Heart left ventricle (tissue), 16 donors: ENCODE measurements around the gene KCTD7. TPM values are rescaled to one million over a fixed set of nuclear protein-coding genes. Genes with fewer than 3 reads are reported as not detected.
"Not testable (repeated sequence)": the region's sequence is repeated elsewhere in the genome, so short reads cannot be mapped to it uniquely, and the experiment has no call there.

Experiments used
- ATAC-seq, 4 donors: fragments of 200-7000 bp; cut with Tn5 transposase; one replicate each; pipeline ENCODE4 v1.9.1; 2020 to 2022; ENCODE audit warnings: moderate library complexity in 4 of 4, mild to moderate bottlenecking in 3 of 4, moderate number of reproducible peaks in 1 of 4
- DNase-seq, 5 donors: peaks; one replicate each; pipeline ENCODE4 v3.0.0-alpha.2; 2020
- H3K27ac ChIP-seq, 12 donors: fragments of 200-600 bp; sonication (generic) in 4 of 12; one replicate each; pipeline versions ENCODE4 v1.5.0 to v1.8.0; 2016 to 2022; ENCODE audit warnings: mild to moderate bottlenecking in 2 of 12
- H3K27me3 ChIP-seq, 9 donors: fragments of 200-600 bp; sonication (generic) in 2 of 9; one replicate each; pipeline versions ENCODE4 v1.5.1 to v1.8.0; 2016 to 2022; ENCODE audit warnings: mild to moderate bottlenecking in 3 of 9
- H3K36me3 ChIP-seq, 9 donors: fragments of 200-600 bp; sonication (generic) in 2 of 9; one replicate each; pipeline versions ENCODE4 v1.5.0 to v1.8.0; 2018 to 2022; ENCODE audit warnings: mild to moderate bottlenecking in 2 of 9
- H3K4me1 ChIP-seq, 12 donors: fragments of 200-600 bp; sonication (generic) in 4 of 12; one replicate each; pipeline versions ENCODE4 v1.5.0 to v1.8.0; 2016 to 2022; ENCODE audit warnings: mild to moderate bottlenecking in 3 of 12
- H3K4me3 ChIP-seq, 12 donors: fragments of 200-600 bp; sonication (generic) in 4 of 12; one replicate each; pipeline versions ENCODE4 v1.5.0 to v1.8.0; 2017 to 2022; ENCODE audit warnings: mild to moderate bottlenecking in 9 of 12, moderate library complexity in 4 of 12
- H3K9me3 ChIP-seq, 12 donors: fragments of 200-600 bp; sonication (generic) in 4 of 12; one replicate each; pipeline versions ENCODE4 v1.5.0 to v1.8.0; 2016 to 2022; ENCODE audit warnings: mild to moderate bottlenecking in 1 of 12
- POLR2A ChIP-seq, 2 donors: fragments of 450-650 bp; IDR thresholded peaks; one replicate each; pipeline ENCODE4 v1.6.1; 2017; ENCODE audit warnings: antibody characterized with exemption in 2 of 2, mild to moderate bottlenecking in 2 of 2, moderate library complexity in 2 of 2
- WGBS, 4 donors: extraction: QIAGEN DNeasy Blood & Tissue Kit in 2 of 4; methylation state at CpG; one replicate each; pipeline versions ENCODE4 v1.1.5 to v1.1.7; 2013 to 2018; 5-methylcytosine and 5-hydroxymethylcytosine counted together
- intact Hi-C, 10 donors: fragments of 100-400 bp; cut with DNase I; formaldehyde crosslinking; loops; one replicate each; pipeline versions ENCODE4 v1.11.1 to v1.14.2; 2022
- polyA plus RNA-seq, 2 donors: library from polyadenylated mRNA; stranded (reverse); fragments of 200-250 nt; gene quantifications; one replicate each; pipeline ENCODE4 v1.2.3, GENCODE V29; 2013
- total RNA-seq, 9 donors: library from RNA; depleted of rRNA in 2 of 9; stranded (reverse); fragments of >200 nt in 2 of 9; fragmentation: NEBNext Ultra II Directional in 3 of 9; extraction: Animal tissue kit (Norgen Biotek cat#: 25700) in 3 of 9; gene quantifications; one replicate each; pipeline versions ENCODE4 v1.1.0 to v1.2.4, GENCODE V29; 2016 to 2023
- TF ChIP-seq, protein P1 (sequence below), 12 donors: fragments of 200-600 bp; sonication (generic) in 4 of 12; IDR thresholded peaks; one replicate each; pipeline versions ENCODE4 v1.5.0 to v1.8.0; 2018 to 2022; ENCODE audit warnings: antibody characterized with exemption in 12 of 12, mild to moderate bottlenecking in 5 of 12
- donor health status: ischemic (EF 13 %, LVEDD 7.1; RV severe dilation, severe dysfunction).
- donor health status: healthy with polysubstance abuse.
- donor health status: DM: no; HTN: yes; CAD: no.
- donor health status: DM: no; HTN: no; CAD: no.
- donor health status: ischemic (EF 25% LVEDD 6.9; RV normal size, moderate dysfunction).
- donor health status: ischemic (EF 25% LVEDD 5.7; RV mildly dilated, moderate dysfunction).
- donor health status: healthy.
- donor health status: DM: yes; HTN: yes; CAD: no.
- donor health status: ischemic (EF 35%, LVEDD 5.7; RV mildly dilated, moderate dysfunction).
- donor health status: nonischemic (EF 11% LVEDD 7.7; RV severe dilation, severe dysfunction).
- donor health status: DM: yes; HTN: yes; CAD: no.
- donor health status: PGD.
- donor health status: ischemic (EF 29% LVEDD 5.4; RV normal size, mild dysfunction).
- donor health status: nonischemic (EF 23%, LVEDD 6.1; RV moderate dilation, normal function).

KCTD7 gene
- total and polyA plus RNA-seq, 11 donors: 4.1 to 13.9 (median 11.0) TPM

DNA sequence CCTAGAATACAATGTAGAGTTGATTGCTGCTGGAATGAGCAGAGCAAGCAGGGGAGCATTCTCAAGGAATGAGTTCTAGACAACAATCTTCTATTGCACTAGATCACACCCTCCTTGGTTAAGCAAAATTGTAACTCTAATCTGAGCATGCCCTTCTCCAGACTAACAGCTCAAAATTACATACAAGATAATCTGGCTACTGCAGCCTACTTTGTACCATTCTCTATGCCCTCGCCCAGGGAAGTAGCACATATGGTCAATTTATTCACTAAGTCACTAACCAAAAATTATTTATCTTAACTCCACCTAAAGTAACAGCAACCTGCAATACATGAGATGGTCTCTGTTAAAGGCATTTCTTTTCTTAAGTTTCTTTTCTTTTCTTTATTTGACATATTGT lies 42.5 kb upstream of the KCTD7 start:
- Histone ChIP-seq H3K27ac (no peak overlapping the region), H3K9me3 (no peaks in the 10 kb centered on the region), H3K36me3 (peaks cover 0 to 38% (median 10%) of the 10 kb centered on the region in 9 donors), H3K4me3 (no peak overlapping the region), H3K4me1 (peaks cover 0 to 47% (median 22%) of the 10 kb centered on the region in 12 donors), H3K27me3 (no peaks in the 10 kb centered on the region)
- DNase-seq: no peak
- TF ChIP-seq, protein P1, sequence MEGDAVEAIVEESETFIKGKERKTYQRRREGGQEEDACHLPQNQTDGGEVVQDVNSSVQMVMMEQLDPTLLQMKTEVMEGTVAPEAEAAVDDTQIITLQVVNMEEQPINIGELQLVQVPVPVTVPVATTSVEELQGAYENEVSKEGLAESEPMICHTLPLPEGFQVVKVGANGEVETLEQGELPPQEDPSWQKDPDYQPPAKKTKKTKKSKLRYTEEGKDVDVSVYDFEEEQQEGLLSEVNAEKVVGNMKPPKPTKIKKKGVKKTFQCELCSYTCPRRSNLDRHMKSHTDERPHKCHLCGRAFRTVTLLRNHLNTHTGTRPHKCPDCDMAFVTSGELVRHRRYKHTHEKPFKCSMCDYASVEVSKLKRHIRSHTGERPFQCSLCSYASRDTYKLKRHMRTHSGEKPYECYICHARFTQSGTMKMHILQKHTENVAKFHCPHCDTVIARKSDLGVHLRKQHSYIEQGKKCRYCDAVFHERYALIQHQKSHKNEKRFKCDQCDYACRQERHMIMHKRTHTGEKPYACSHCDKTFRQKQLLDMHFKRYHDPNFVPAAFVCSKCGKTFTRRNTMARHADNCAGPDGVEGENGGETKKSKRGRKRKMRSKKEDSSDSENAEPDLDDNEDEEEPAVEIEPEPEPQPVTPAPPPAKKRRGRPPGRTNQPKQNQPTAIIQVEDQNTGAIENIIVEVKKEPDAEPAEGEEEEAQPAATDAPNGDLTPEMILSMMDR (IDR thresholded peaks at IDR 0.05): no peak
- no peak for TF ChIP-seq POLR2A (IDR thresholded peaks at IDR 0.05)
- ATAC-seq: no peak
- WGBS, 4 donors: 84 to 95% (median 92%) methylated on average over 1 of the region's 1 CpG
- intact Hi-C loops: no loop called here

GRCh38 chr7:66588226-66588625 lies 40.5 kb upstream of the KCTD7 start:
- DNase-seq, H3K4me3 ChIP-seq, H3K27me3 ChIP-seq, ATAC-seq, H3K27ac ChIP-seq, intact Hi-C loops, H3K9me3 ChIP-seq: not testable (repeated sequence)
- 76 to 97% (median 92%) methylated on average over 1 of the region's 1 CpG for WGBS, 4 donors
- H3K36me3 ChIP-seq: peaks cover 0 to 20% (median 10%) of the 10 kb centered on the region in 9 donors
- H3K4me1 ChIP-seq: peaks cover 5 to 56% (median 28%) of the 10 kb centered on the region in 12 donors

DNA sequence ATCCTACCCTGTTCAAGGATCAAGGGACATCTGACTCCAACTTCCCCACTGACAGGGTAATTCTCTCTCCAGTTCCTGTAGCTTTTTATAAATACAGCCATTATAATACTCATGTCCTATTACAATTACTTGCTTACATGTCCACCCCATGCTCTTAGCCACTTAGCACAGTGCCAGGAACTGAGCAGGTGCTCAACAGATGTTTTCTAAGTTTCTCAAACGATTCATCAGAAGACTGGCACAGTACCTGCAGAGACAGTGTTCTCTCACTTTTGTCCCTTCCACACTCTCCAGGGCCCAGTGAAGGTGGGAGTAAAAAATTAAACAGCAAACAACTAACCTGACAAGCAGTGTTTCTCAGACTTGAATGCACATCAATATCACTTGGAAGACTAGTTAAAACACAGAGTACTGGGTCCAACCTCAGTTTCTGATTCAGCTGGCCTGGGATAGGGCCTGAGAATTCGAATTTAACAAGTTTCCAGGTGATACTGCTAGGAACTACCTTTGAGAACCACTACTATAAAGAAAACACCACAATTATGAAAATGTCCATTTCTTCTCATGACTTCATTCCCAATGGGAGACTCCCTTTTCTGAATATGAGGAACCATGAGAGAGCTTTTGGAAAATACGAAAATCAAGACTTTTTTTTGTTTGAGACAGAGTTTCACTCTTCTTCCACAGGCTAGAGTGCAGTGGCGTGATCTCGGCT lies 39.7 kb upstream of the KCTD7 start:
- 68 to 74% (median 73%) methylated on average over 5 of the region's 5 CpGs for WGBS, 4 donors
- H3K27me3 ChIP-seq, DNase-seq, H3K9me3 ChIP-seq, ATAC-seq, intact Hi-C loops, H3K4me3 ChIP-seq: not testable (repeated sequence)
- H3K4me1 ChIP-seq: peaks cover 5 to 56% (median 28%) of the 10 kb centered on the region in 12 donors
- H3K27ac ChIP-seq: peak overlapping the region in 1 of 12 donors; percentile 39
- H3K36me3 ChIP-seq: peaks cover 0 to 12% (median 2%) of the 10 kb centered on the region in 9 donors

DNA sequence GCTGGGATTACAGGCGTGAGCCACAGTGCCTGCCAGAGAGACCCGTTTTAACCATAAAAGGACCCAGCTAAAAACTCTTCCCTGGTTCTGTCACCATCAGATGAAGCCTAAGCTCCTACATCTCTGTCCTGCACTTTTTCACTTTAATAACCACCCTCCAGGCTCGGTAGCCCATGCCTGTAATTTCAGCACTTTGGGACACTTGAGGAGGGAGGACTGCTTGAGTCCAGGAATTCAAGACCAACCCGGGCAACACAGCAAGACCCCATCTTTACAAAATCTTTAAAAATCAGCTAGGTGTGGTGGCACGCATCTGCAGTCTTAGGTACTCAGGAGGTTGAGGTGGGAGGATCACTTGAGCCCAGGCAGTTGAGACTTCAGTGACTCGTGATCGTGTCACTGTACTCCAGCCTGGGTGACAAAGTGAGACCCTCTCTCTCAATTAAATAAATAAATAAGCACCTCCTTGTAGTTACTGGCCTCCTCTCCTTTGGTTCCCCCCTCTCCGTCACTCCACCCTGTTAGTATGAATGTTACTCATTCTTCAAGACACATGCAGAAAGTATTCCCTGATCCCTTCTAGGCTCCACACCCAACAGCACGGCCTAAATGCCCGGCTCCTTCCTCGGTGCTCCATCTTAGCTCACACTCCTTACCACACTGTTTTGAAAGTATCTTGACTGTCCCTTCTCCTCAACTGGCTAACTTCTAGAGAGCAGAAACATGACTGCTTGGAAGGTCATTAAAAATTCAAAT lies 38.2 kb upstream of the KCTD7 start:
- not testable (repeated sequence) for ATAC-seq, DNase-seq, H3K27me3 ChIP-seq, H3K36me3 ChIP-seq, H3K9me3 ChIP-seq
- H3K27ac ChIP-seq: peak overlapping the region in 2 of 12 donors; percentile 92 to 97
- WGBS, 4 donors: 65 to 78% (median 67%) methylated on average over 11 of the region's 11 CpGs
- peak overlapping the region in 11 of 12 donors; percentile 57 to 98 (median 92) for H3K4me3 ChIP-seq
- peaks cover 3 to 47% (median 26%) of the 10 kb centered on the region in 12 donors for H3K4me1 ChIP-seq
- intact Hi-C loops: loop anchor here in 1 of 10 donors (5.0 kb wide), 1 partner anchor 37 kb away; the partner anchor contains the start of gene KCTD7

DNA sequence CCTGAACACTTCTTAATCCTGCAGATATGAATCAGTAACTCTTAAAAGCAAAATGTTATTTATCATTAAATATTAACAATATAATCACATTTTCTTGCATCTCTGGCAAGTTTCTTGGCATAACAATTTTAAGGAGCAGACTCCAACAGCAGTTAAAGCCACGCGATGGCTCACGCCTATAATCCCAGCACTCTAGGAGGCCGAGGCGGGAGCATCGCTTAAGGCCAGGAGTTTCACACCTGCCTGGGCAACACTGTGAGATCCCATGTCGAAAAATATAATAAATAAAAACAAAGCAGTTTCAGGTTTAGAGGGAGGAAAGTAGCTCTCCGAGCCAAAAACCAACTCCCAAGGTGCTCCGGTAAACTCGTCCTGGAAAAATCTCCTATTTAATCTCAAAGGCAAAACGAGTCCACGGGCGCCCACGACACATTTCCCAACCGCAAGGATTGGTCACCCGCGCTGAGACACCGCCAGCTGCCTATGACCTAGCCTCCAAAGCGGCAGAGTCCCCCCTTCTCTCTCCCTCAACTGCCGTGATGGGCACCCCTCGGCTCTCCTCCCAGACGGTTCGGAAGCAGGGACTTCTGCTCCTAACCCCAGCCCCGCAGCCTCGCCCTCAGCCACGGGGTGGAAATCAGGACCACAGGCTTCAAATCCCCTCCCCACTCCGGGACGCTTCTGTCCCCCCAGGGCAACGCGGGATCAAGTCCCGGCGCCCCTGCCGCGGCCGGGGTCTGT lies 37.5 kb upstream of the KCTD7 start:
- peak in 1 of 5 donors; percentile 12 for DNase-seq
- intact Hi-C loops: loop anchor here in 1 of 10 donors (5.0 kb wide), 1 partner anchor 36 kb away; the partner anchor contains the start of gene KCTD7

More for the DNA sequence above, 37.5 kb upstream of the KCTD7 start:
- not testable (repeated sequence) for H3K9me3 ChIP-seq, H3K36me3 ChIP-seq, H3K27me3 ChIP-seq
- WGBS, 4 donors: 2 to 6% (median 4%) methylated on average over 23 to 35 of the region's 35 CpGs
- peak overlapping the region; percentile 57 to 98 (median 91) for H3K4me3 ChIP-seq
- peaks cover 0 to 45% (median 24%) of the 10 kb centered on the region in 12 donors for H3K4me1 ChIP-seq
- H3K27ac ChIP-seq: peak overlapping the region; percentile 82 to 97 (median 93)
- ATAC-seq: peak; percentile 32 to 56 (median 36)
